Psoas muscle (tissue), 8 donors: ENCODE measurements around the gene DALRD3. TPM values are rescaled to one million over a fixed set of nuclear protein-coding genes. Genes with fewer than 3 reads are reported as not detected.
"Not testable (repeated sequence)": the region's sequence is repeated elsewhere in the genome, so short reads cannot be mapped to it uniquely, and the experiment has no call there.

Source experiments
- ATAC-seq, 4 donors: fragments of 200-7000 bp; cut with Tn5 transposase; one replicate each; pipeline ENCODE4 v1.9.1; 2020; ENCODE audit warnings: moderate library complexity in 3 of 4, mild to moderate bottlenecking in 2 of 4
- DNase-seq, 2 donors: peaks; one replicate each; pipeline ENCODE4 v3.0.0-alpha.2; 2020
- H3K27ac ChIP-seq: fragments of 200-600 bp; one replicate; pipeline ENCODE4 v1.8.0; 2022
- H3K27me3 ChIP-seq, 3 donors: fragments of 200-600 bp in 1 of 3; one replicate each; pipeline versions ENCODE4 v1.6.1 to v1.8.0; 2013 to 2022; ENCODE audit warnings: low read length in 2 of 3, mild to moderate bottlenecking in 2 of 3, moderate library complexity in 1 of 3; ENCODE audit not compliant: insufficient read depth in 3 of 3
- H3K36me3 ChIP-seq, 2 donors: fragments of 200-600 bp in 1 of 2; one replicate each; pipeline versions ENCODE4 v1.6.1 to v1.8.0; 2013 to 2022; ENCODE audit warnings: low read depth in 1 of 2, mild to moderate bottlenecking in 1 of 2, moderate library complexity in 1 of 2; ENCODE audit not compliant: insufficient read depth in 1 of 2
- H3K4me1 ChIP-seq: fragments of 200-600 bp; one replicate; pipeline ENCODE4 v1.8.0; 2022
- H3K4me3 ChIP-seq: fragments of 200-600 bp; one replicate; pipeline ENCODE4 v1.8.0; 2022; ENCODE audit warnings: mild to moderate bottlenecking
- H3K9me3 ChIP-seq: fragments of 200-600 bp; one replicate; pipeline ENCODE4 v1.8.0; 2022
- CTCF ChIP-seq: fragments of 200-600 bp; IDR thresholded peaks from one replicate; pipeline ENCODE4 v1.8.0; 2022; ENCODE audit warnings: antibody characterized with exemption
- WGBS, 3 donors: extraction: QIAGEN DNeasy Blood & Tissue Kit; methylation state at CpG; one replicate each; pipeline versions ENCODE4 v1.1.6 to v1.1.7; 2013; 5-methylcytosine and 5-hydroxymethylcytosine counted together
- intact Hi-C, 2 donors: fragments of 100-400 bp; cut with DNase I; formaldehyde crosslinking; loops; one replicate each; pipeline versions ENCODE4 v1.11.0 to v1.14.2; 2022
- polyA plus RNA-seq, 3 donors: library from polyadenylated mRNA; stranded (reverse); fragments of 200-250 nt; gene quantifications; one replicate each; pipeline ENCODE4 v1.2.3, GENCODE V29; 2013
- total RNA-seq, 4 donors: library from RNA; stranded (reverse); fragmentation: NEBNext Ultra II Directional in 2 of 4; extraction: Animal tissue kit (Norgen Biotek cat#: 25700) in 2 of 4; gene quantifications; one replicate each; pipeline versions ENCODE4 v1.2.1 to v1.2.4, GENCODE V29; 2021 to 2023
- donor health status: healthy with polysubstance abuse.
- donor health status: DM: no; HTN: no; CAD: no; lungs with moderate emphysema.
- donor health status: Bipolar disorder and iron deficiency.
- donor health status: healthy.
- donor health status: DM: yes; HTN: yes; CAD: no.
- donor health status: DM: no; HTN: no; CAD: no.
- donor health status: DM: no; HTN: no; CAD: no.
- donor health status: DM: yes; HTN: yes; CAD: no.

The DALRD3 gene
- total and polyA plus RNA-seq, 7 donors, result 7.5 to 19.9 (median 10.4) TPM

- 68 to 73% (median 70%) methylated on average over 24 of the region's 24 CpGs for WGBS, 3 donors
- H3K27me3 ChIP-seq, result no peaks in the 10 kb centered on the region
- DNase-seq (peak in 1 of 2 donors; percentile 67), ATAC-seq (peak; percentile 40 to 56 (median 44))
- H3K9me3 ChIP-seq, result no peaks in the 10 kb centered on the region
- H3K27ac ChIP-seq, result peak overlapping the region; percentile 69
- H3K4me1 ChIP-seq, result peaks cover 43% of the 10 kb centered on the region
- peak; percentile 51 for TF ChIP-seq CTCF
- intact Hi-C loops, result no loop called here
- H3K4me3 ChIP-seq, result no peak overlapping the region
- H3K36me3 ChIP-seq, result peaks cover 3 to 55% of the 10 kb centered on the region in 2 donors
Observed at GRCh38 chr3:49013738-49014660, 4.4 kb downstream of the DALRD3 start.

GRCh38 chr3:49013113-49013737 lies 5.2 kb downstream of the DALRD3 start:
- peak in 3 of 4 donors; percentile 16 to 40 (median 25) for ATAC-seq
- TF ChIP-seq CTCF, result no peak
- H3K4me3 ChIP-seq, result peak overlapping the region; percentile 7
- no peak for DNase-seq
- peaks cover 45% of the 10 kb centered on the region for H3K4me1 ChIP-seq
- no peaks in the 10 kb centered on the region for H3K9me3 ChIP-seq
- intact Hi-C loops, result no loop called here
- no peaks in the 10 kb centered on the region for H3K27me3 ChIP-seq
- peaks cover 3 to 55% of the 10 kb centered on the region in 2 donors for H3K36me3 ChIP-seq
- peak overlapping the region; percentile 69 for H3K27ac ChIP-seq
- 65 to 78% (median 69%) methylated on average over 19 of the region's 19 CpGs for WGBS, 3 donors

- H3K4me3 ChIP-seq, result peak overlapping the region; percentile 7
- 50 to 58% (median 54%) methylated on average over 17 of the region's 17 CpGs for WGBS, 3 donors
- H3K27me3 ChIP-seq, result no peaks in the 10 kb centered on the region
- H3K36me3 ChIP-seq, result peaks cover 3 to 55% of the 10 kb centered on the region in 2 donors
- DNase-seq, result no peak
- intact Hi-C loops, result no loop called here
- peaks cover 49% of the 10 kb centered on the region for H3K4me1 ChIP-seq
- peak in 1 of 4 donors; percentile 11 for ATAC-seq
- no peak for TF ChIP-seq CTCF
- H3K9me3 ChIP-seq, result no peaks in the 10 kb centered on the region
- peak overlapping the region; percentile 69 for H3K27ac ChIP-seq
Observed at GRCh38 chr3:49012441-49013017, 5.9 kb downstream of the DALRD3 start.

- DNase-seq (no peak), ATAC-seq (no peak)
- H3K9me3 ChIP-seq, result no peaks in the 10 kb centered on the region
- H3K27me3 ChIP-seq, result no peaks in the 10 kb centered on the region
- intact Hi-C loops, result no loop called here
- peaks cover 50% of the 10 kb centered on the region for H3K4me1 ChIP-seq
- peaks cover 3 to 26% of the 10 kb centered on the region in 2 donors for H3K36me3 ChIP-seq
- H3K4me3 ChIP-seq, result no peak overlapping the region
- no peak overlapping the region for H3K27ac ChIP-seq
- WGBS, 3 donors, result 73 to 88% (median 80%) methylated on average over 3 of the region's 3 CpGs
- no peak for TF ChIP-seq CTCF
Observed at GRCh38 chr3:49009396-49009795, 9.0 kb downstream of the DALRD3 start.

GRCh38 chr3:49008627-49009026 lies 9.8 kb downstream of the DALRD3 start:
- Histone ChIP-seq H3K4me1 (peaks cover 42% of the 10 kb centered on the region), H3K36me3 (peaks cover 1 to 20% of the 10 kb centered on the region in 2 donors), H3K27ac (peak overlapping the region; percentile 95), H3K4me3 (peak overlapping the region; percentile 87)
- H3K27me3 ChIP-seq, H3K9me3 ChIP-seq, DNase-seq, intact Hi-C loops, ATAC-seq: not testable (repeated sequence)
- WGBS, 3 donors, result 88 to 91% (median 89%) methylated on average over 5 of the region's 5 CpGs
